ENCODE measurements around the gene NR2F1.

DNA sequence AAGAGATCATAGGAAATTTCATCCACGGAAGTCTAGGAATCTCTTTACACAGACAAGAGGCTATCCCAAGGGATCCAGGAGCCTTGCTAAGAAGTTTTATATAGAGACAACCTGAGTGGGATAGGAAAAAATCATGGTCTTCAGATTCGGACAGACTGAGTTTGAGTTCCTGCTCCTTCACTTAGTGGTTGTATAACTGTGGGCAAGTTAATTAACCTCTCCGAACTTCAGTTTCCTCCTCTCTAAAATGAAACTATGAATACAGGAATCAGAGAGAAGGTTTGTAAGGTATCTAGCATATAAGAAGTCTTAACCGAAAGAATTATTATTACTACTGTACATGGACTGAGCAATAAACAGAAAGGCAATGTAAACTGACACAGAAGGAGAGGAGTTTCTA, 37.1 kb upstream of the NR2F1 start:
- TF ChIP-seq, protein P1, sequence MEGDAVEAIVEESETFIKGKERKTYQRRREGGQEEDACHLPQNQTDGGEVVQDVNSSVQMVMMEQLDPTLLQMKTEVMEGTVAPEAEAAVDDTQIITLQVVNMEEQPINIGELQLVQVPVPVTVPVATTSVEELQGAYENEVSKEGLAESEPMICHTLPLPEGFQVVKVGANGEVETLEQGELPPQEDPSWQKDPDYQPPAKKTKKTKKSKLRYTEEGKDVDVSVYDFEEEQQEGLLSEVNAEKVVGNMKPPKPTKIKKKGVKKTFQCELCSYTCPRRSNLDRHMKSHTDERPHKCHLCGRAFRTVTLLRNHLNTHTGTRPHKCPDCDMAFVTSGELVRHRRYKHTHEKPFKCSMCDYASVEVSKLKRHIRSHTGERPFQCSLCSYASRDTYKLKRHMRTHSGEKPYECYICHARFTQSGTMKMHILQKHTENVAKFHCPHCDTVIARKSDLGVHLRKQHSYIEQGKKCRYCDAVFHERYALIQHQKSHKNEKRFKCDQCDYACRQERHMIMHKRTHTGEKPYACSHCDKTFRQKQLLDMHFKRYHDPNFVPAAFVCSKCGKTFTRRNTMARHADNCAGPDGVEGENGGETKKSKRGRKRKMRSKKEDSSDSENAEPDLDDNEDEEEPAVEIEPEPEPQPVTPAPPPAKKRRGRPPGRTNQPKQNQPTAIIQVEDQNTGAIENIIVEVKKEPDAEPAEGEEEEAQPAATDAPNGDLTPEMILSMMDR (tag by site-specific recombination; IDR thresholded peaks at IDR 0.05): no peak
- TF ChIP-seq ZNF660 (tag by site-specific recombination; IDR thresholded peaks at IDR 0.05) (no peak), ZIC2 (tag by site-specific recombination; IDR thresholded peaks at IDR 0.05) (no peak), ZNF791 (tag by site-specific recombination; IDR thresholded peaks at IDR 0.05) (no peak), TRIM28 (IDR thresholded peaks at IDR 0.05; ENCODE audit: borderline replicate concordance, low read length) (no peak), ZNF623 (tag by site-specific recombination; IDR thresholded peaks at IDR 0.05) (no peak)
- TF ChIP-seq, protein P2, sequence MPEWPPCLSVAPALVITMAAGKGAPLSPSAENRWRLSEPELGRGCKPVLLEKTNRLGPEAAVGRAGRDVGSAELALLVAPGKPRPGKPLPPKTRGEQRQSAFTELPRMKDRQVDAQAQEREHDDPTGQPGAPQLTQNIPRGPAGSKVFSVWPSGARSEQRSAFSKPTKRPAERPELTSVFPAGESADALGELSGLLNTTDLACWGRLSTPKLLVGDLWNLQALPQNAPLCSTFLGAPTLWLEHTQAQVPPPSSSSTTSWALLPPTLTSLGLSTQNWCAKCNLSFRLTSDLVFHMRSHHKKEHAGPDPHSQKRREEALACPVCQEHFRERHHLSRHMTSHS (tag by site-specific recombination; IDR thresholded peaks at IDR 0.05): no peak
- TF ChIP-seq, protein P3, sequence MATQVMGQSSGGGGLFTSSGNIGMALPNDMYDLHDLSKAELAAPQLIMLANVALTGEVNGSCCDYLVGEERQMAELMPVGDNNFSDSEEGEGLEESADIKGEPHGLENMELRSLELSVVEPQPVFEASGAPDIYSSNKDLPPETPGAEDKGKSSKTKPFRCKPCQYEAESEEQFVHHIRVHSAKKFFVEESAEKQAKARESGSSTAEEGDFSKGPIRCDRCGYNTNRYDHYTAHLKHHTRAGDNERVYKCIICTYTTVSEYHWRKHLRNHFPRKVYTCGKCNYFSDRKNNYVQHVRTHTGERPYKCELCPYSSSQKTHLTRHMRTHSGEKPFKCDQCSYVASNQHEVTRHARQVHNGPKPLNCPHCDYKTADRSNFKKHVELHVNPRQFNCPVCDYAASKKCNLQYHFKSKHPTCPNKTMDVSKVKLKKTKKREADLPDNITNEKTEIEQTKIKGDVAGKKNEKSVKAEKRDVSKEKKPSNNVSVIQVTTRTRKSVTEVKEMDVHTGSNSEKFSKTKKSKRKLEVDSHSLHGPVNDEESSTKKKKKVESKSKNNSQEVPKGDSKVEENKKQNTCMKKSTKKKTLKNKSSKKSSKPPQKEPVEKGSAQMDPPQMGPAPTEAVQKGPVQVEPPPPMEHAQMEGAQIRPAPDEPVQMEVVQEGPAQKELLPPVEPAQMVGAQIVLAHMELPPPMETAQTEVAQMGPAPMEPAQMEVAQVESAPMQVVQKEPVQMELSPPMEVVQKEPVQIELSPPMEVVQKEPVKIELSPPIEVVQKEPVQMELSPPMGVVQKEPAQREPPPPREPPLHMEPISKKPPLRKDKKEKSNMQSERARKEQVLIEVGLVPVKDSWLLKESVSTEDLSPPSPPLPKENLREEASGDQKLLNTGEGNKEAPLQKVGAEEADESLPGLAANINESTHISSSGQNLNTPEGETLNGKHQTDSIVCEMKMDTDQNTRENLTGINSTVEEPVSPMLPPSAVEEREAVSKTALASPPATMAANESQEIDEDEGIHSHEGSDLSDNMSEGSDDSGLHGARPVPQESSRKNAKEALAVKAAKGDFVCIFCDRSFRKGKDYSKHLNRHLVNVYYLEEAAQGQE (tag by site-specific recombination; IDR thresholded peaks at IDR 0.05): no peak
- TF ChIP-seq, protein P4, sequence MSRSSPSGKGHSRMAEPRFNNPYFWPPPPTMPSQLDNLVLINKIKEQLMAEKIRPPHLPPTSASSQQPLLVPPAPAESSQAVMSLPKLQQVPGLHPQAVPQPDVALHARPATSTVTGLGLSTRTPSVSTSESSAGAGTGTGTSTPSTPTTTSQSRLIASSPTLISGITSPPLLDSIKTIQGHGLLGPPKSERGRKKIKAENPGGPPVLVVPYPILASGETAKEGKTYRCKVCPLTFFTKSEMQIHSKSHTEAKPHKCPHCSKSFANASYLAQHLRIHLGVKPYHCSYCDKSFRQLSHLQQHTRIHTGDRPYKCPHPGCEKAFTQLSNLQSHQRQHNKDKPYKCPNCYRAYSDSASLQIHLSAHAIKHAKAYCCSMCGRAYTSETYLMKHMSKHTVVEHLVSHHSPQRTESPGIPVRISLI (tag by site-specific recombination; IDR thresholded peaks at IDR 0.05): no peak
- TF ChIP-seq, protein P5, sequence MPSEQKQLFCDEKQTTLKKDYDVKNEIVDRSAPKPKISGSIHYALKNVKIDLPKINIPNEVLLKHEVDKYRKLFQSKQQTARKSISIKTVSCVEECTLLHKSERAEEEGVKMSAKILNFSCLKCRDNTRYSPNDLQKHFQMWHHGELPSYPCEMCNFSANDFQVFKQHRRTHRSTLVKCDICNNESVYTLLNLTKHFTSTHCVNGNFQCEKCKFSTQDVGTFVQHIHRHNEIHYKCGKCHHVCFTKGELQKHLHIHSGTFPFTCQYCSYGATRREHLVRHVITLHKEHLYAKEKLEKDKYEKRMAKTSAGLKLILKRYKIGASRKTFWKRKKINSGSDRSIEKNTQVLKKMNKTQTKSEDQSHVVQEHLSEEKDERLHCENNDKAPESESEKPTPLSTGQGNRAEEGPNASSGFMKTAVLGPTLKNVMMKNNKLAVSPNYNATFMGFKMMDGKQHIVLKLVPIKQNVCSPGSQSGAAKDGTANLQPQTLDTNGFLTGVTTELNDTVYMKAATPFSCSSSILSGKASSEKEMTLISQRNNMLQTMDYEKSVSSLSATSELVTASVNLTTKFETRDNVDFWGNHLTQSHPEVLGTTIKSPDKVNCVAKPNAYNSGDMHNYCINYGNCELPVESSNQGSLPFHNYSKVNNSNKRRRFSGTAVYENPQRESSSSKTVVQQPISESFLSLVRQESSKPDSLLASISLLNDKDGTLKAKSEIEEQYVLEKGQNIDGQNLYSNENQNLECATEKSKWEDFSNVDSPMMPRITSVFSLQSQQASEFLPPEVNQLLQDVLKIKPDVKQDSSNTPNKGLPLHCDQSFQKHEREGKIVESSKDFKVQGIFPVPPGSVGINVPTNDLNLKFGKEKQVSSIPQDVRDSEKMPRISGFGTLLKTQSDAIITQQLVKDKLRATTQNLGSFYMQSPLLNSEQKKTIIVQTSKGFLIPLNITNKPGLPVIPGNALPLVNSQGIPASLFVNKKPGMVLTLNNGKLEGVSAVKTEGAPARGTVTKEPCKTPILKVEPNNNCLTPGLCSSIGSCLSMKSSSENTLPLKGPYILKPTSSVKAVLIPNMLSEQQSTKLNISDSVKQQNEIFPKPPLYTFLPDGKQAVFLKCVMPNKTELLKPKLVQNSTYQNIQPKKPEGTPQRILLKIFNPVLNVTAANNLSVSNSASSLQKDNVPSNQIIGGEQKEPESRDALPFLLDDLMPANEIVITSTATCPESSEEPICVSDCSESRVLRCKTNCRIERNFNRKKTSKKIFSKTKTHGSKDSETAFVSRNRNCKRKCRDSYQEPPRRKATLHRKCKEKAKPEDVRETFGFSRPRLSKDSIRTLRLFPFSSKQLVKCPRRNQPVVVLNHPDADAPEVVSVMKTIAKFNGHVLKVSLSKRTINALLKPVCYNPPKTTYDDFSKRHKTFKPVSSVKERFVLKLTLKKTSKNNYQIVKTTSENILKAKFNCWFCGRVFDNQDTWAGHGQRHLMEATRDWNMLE (tag by site-specific recombination; conservative IDR thresholded peaks at IDR 0.05; ENCODE audit: low read depth): no peak
- TF ChIP-seq, protein P6, sequence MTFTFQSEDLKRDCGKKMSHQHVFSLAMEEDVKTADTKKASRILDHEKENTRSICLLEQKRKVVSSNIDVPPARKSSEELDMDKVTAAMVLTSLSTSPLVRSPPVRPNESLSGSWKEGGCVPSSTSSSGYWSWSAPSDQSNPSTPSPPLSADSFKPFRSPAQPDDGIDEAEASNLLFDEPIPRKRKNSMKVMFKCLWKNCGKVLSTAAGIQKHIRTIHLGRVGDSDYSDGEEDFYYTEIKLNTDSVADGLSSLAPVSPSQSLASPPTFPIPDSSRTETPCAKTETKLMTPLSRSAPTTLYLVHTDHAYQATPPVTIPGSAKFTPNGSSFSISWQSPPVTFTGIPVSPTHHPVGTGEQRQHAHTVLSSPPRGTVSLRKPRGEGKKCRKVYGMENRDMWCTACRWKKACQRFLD (tag by site-specific recombination; IDR thresholded peaks at IDR 0.05): no peak
